ENCODE results near the gene GPR137C.
"Not testable (repeated sequence)": the region's sequence is repeated elsewhere in the genome, so short reads cannot be mapped to it uniquely, and the experiment has no call there.

The GPR137C gene

DNA sequence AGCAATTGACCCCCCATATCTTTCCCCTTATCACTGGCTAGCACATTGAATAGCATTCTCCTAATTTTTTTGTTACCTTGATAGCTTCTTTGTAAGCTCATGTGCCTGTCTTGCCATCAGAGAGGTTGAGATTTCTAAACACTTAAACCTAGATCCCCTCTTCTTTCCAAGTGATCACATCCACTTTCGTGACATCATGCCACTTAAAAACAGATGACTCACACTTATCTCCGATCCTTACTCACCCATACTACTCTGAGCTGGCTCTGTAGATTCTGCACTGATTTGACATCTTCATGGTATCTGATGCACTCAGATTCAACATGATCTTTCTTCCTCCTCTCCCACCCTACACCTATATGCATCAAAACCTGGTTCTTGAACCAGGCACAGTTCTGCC lies 10.5 kb downstream of the GPR137C start:
- DNase-seq (ENCODE audit: low read depth in 1 of 2, low spot score in 1 of 2), result no peak

DNA sequence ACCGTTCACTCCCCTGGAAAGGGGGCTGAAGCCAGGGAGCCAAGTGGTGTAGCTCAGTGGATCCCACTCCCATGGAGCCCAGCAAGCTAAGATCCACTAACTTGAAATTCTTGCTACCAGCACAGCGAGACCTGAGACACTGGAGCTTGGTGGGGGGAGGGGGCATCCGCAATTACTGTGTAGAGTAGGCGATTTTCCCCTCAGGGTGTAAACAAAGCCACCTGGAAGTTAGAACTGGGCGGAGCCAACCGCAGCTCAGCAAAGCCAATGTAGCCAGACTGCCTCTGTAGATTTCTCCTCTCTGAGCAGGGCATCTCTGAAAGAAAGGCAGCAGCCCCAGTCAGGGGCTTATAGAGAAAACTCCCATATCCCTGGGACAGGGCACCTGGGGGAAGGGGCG lies 15.8 kb downstream of the GPR137C start:
- DNase-seq (ENCODE audit: low read depth in 1 of 2, low spot score in 1 of 2), result not testable (repeated sequence)

DNA sequence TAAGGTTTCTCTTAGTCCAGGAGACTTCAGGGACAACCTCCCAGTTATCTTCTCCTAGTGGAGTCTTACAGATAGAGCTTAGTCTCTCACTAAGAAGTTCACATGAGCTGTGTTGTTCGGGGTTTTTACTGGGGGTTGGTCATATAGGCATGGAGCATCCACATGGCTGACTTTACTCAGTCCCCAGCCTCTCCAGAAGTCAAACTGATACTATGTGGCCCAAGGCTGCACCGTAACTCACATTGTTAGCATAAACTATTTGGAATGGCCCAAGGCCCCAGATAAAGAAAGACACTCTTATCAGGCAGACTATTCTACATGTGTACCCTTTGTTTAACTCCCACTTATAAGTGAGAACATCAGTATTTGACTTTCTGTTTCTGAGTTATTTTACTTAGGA lies 23.2 kb downstream of the GPR137C start:
- DNase-seq (ENCODE audit: low read depth in 1 of 2, low spot score in 1 of 2), result no peak

DNA sequence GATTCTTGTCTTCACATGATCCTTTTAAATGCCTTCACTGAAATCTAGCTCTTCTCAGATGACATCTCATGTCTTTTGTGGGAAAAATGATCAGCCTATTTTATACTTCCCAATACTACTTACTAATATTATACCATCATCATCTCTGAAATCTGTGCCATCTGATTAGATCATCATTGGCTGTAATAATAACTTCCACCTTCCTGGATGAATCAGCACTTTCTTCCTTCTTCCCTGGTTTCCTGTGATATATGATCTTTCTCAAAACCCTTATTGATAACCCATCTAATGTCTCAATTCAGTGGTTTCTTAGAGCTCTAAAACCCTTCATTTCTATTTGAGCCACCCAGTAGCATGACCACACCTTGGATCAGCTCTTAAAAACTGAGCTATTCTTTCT lies 30.9 kb downstream of the GPR137C start:
- no peak for DNase-seq (ENCODE audit: low read depth in 1 of 2, low spot score in 1 of 2)

DNA sequence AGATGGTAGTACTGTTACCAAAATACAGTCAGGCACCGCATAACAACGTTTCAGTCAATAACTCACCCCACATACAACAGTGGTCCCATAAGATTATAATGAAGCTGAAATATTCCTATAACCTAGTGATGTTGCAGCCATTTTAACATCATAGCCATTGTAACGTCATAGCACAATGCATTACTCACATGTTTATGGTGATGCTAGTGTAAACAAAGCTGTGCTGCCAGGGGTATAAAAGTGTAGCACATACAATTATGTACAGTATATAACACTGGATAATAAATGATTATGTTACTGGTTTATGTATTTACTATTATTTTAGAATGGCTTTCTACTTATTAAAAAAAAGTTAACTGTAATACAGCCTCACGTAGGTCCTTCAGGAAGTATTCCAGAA lies 37.0 kb downstream of the GPR137C start:
- no peak for DNase-seq (ENCODE audit: low read depth in 1 of 2, low spot score in 1 of 2)

DNA sequence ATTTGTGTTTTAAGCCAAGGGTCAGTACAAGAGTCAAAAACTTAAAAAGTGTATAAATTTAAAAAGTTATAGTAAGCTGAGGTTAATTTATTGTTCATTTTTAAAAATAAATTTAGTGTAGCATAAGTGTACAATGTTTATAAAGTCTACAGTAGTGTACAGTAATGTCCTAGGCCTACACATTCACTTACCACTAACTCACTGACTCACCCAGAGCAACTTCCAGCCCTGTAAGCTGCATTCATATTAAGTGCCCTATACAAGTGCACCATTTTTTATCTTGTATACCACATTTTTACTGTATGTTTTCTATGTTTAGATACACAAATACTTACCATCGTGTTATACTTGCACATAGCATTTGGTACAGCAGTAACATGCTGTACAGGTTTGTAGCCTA lies 37.7 kb downstream of the GPR137C start:
- DNase-seq (ENCODE audit: low read depth in 1 of 2, low spot score in 1 of 2), result no peak

DNA sequence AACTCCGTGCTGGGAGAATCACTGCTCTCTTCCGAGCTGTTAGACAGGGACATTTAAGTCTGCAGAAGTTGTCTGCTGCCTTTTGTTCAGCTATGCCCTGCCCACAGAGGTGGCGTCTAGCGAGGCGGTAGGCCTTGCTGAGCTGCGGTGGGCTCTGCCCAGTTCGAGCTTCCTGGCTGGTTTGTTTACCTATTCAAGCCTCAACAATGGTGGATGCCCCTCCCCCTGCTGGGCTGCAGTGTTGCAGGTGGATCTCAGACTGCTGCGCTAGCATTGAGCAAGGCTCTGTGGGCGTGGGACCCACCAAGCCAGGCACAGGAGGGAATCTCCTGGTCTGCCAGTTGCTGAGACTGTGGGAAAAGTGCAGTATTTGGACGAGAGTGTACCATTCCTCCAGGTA lies 43.7 kb downstream of the GPR137C start:
- no peak for DNase-seq (ENCODE audit: low read depth in 1 of 2, low spot score in 1 of 2)

DNA sequence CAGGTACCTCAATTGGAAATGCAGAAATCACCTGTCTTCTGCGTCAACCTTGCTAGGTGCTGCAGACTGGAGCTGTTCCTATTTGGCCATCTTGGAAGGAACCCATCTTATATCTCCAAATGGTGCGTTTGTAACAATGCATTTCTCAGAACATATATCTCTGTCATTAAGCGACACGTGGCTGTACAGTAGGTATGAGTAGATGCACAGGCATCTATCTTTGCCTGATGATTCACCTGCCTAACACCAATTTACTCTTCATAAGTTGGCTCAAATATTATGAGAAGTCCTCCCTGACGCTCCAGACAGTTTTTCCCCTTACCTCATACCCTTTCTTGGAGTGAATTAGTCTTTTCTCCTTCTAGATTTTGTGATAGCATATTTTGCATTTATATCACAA lies 44.2 kb downstream of the GPR137C start:
- DNase-seq (ENCODE audit: low read depth in 1 of 2, low spot score in 1 of 2), result no peak

DNA sequence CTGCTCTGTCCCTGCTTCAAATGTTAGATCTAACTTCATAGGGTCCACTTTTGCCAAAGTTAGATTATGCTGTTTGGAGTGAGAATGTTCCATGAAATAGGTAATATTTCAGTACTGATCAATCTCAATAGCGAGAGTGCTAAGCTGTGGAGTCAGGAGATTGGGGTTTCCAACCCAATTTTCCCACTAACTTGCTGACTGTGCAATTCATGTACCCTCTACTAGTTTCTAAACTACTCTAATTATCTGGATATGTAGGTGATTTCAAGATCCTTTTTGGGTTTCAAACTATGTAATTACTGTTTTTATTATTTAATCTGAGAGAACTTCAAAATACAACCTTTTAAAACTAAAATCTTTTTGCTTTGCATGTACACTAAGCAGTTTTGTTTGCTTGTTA lies 45.9 kb downstream of the GPR137C start:
- no peak for DNase-seq (ENCODE audit: low read depth in 1 of 2, low spot score in 1 of 2)

DNA sequence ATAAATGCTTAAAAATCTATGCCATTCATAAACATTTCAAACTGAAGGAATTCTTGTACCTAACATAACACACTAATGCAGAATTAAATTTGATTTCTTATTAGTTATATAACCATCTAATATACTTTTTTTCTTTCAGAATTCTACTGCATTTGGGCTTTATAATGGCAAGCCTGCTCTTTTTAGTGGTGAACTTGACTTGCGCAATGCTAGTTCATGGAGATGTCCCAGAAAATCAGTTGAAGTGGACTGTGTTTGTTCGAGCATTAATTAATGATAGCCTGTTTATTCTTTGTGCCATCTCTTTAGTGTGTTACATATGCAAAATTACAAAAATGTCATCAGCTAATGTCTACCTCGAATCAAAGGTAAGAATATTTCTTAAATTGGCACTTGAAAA lies 47.3 kb downstream of the GPR137C start:
- DNase-seq (ENCODE audit: low read depth in 1 of 2, low spot score in 1 of 2), result no peak

DNA sequence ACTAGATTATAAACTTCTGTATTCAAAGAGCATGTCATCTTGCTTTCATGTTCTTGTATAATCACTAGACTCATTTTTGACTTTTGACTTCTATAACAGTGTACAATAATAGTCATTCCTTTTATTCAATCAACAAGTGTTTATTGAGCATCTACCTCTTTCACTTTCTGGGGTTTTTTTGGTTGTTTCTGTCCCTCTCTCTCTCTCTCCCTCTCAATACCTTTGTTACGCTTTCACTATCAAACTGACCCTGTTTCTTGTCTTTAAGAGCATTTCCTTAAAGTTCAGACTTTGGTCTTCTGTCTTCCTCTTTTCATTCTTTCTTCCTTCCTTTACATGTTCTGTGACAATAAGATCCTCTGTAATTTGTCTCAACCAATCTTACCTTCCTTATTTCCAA lies 49.5 kb downstream of the GPR137C start:
- DNase-seq (ENCODE audit: low read depth in 1 of 2, low spot score in 1 of 2), result no peak

DNA sequence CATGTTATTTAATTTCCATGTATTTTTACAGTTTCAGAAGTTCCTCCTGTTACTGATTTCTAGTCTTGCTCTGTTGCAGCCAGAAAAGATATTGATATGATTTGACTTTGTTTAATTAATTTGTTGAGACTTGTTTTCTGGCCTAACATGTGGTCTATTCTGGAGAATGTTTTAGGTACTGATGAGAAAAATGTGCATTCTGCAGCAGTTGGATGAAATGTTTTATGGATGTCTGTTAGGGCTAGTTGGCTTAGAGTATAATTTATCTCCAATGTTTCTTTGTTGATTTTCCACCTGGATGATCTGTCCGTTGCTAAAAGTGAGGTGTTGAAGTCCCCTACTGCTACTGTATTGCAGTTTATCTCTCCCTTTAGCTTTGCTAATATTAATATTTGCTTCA lies 54.4 kb downstream of the GPR137C start:
- no peak for DNase-seq (ENCODE audit: low read depth in 1 of 2, low spot score in 1 of 2)

DNA sequence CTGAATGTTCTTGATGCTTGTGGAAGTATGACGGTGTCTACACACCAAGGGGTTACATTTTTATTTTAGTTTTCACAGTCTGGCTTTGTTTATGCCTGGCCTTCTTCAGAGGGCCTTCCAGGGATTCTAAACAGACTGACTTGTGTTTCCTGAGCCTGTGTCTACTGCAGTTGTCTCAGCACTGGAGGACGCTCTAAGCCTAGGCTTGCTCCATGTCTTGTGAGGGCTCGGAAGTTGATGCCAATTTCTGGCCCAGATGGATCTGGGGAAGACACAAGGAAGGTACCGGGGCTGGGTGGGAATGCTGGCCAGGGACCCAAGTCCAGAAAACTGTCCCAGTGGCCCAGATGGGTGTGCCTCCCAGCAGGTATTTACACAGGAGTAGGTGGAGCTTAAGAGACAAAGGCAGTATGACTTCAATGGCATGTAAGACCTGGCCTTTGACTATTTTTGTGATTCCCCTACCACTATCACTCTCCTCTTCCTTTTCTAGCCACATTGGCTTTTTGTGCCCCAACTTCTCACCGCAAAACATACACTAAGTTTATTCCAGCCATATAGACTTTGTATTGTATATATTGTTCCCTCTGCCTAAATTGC lies 56.9 kb downstream of the GPR137C start:
- DNase-seq (ENCODE audit: low read depth in 1 of 2, low spot score in 1 of 2), result no peak

DNA sequence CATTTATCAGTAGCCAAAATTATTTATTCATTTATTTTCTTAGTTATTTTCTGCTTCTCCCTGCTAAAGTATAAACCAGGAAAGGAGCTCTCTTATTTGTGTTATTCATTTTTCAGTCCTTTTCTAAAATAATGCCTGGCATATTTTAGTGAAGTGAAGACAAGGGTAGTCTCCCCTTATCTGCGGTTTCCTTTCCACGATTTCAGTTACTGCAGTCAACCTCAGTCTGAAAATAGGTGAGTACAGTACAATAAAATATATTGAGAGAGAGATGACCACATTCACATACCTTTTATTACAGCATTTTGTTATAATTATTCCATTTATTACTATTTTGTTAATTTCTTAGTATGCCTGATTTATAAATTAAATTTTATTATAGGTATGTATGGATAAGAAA lies 57.6 kb downstream of the GPR137C start:
- DNase-seq (ENCODE audit: low read depth in 1 of 2, low spot score in 1 of 2), result no peak

DNA sequence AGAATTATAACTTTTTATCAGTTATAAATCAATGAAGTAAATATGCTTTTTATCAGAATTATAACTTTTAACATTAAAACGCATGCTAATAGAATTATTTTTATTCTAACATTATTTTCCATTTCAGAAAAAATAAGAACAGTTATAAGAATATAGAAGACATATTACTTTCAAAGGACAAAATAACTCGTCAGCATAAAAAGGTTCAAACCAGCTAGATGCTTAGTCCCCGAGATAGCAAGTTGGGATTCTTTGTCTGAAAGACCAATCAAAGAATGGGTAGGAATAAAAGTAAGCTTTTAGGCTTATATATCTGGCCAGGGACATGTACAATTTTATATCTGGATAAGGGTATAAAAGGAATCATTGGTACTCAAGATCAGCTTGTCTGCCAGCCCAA lies 66.0 kb downstream of the GPR137C start:
- no peak for DNase-seq (ENCODE audit: low read depth in 1 of 2, low spot score in 1 of 2)

DNA sequence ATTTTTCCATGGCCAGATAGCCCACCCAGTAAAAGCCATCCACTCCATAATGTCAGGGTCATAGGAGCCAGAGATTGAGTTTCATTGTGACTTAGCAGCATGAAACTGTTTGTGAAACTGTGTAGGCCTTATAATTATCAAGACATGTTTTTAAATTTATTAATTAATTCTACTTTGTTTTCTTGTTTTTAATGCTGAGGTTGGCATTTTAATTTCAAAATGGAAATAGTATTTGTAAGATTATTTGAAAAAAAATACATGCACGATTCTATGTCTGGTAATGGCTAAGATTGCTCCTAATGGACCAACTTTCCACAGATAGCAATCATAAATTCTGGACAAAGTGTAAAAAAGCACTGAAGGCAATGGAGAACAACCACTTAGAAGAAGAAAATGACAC lies 67.1 kb downstream of the GPR137C start:
- no peak for DNase-seq (ENCODE audit: low read depth in 1 of 2, low spot score in 1 of 2)

DNA sequence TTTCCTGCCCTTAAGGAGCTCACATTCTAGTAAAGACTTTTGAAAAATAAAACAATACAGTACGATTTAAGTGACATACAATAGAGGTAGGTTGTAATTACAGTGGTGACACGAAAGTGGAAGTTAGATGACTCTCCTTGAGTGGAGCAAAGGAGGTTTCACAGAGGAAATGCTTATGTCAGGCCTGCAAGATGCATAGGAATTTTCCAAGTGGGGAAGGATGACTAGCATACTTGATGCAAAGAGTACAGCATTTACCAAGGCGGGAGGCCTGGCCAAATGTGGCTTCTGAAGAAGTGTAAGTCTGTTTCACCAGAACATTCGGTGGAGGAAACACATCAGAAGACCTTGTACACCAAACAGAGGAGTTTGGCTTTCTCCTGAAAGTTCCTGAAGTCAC lies 87.5 kb downstream of the GPR137C start:
- DNase-seq (ENCODE audit: low read depth in 1 of 2, low spot score in 1 of 2), result no peak

DNA sequence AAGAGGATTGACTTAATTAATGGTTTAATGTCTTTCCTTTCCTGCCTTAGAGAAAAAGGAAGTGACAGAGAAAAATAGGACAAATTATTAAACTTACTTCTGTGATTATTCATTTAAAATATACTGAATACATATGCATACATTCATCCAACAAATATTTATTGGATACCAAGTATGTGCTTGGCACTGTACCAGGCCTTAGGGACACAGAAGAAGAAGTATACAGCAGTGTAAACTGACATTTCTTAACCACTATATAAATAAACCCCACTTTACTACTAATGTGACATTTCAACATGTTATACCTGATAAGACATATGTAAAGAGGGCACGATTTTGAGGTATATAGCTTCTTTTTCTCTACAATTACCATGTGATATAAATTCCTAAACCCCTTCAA lies 89.1 kb downstream of the GPR137C start:
- no peak for DNase-seq (ENCODE audit: low read depth in 1 of 2, low spot score in 1 of 2)

DNA sequence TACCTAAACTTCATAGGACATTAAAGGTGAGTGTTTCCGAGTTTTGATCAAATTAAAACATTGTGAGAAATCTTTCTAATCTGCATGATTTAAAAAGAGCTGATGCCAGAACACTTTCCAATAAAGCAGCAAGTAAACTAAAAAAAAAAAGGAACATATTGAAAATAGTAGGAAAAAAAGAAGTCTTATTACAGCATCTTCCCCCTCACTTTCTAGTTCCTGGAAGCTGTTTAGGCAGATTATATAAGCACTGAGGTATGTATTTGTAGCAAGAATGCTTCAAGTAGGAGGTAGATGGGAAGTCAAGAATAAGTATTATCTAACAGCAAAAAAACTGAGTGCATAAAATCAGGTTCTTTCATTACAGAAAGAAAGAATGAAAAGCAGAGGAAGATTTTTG lies 96.9 kb downstream of the GPR137C start:
- no peak for DNase-seq (ENCODE audit: low read depth in 1 of 2, low spot score in 1 of 2)

DNA sequence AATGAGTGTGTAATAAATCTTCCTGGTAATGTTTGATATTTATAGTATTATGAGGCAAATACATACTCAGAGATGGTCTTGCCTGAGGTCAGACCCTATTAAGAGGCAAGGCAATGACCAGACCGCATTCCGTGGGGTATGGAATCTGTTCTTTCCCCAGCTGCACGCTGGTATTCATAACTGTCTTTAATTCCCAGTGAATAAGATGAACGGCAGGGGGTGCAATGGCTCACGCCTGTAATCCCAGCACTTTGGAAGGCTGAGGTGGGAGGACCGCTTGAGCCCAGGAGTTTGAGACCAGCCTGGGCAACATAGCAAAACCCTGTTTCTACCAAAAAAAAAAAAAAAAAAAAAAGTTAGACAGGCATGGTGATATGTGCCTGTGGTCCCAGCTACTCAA lies 98.1 kb downstream of the GPR137C start:
- DNase-seq (ENCODE audit: low read depth in 1 of 2, low spot score in 1 of 2), result no peak

DNA sequence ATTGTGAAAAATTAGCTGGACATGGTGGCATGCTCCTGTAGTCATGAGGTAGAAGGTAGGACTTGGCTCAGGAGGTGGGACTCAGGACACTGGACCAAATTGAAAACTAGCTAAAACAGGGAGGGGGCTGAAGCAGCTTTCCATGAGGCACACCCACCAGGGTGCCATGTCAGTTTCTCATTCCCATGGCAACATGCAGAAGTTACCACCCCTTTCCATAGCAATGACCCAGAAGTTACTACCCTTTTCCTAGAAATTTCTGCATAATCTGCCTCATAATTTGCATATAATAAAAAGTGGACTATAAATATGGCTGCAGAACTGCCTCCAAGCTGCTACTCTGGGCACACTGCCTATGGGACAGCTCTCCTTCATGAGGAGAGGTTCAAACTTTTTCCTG lies 104.3 kb downstream of the GPR137C start:
- no peak for DNase-seq (ENCODE audit: low read depth in 1 of 2, low spot score in 1 of 2)

DNA sequence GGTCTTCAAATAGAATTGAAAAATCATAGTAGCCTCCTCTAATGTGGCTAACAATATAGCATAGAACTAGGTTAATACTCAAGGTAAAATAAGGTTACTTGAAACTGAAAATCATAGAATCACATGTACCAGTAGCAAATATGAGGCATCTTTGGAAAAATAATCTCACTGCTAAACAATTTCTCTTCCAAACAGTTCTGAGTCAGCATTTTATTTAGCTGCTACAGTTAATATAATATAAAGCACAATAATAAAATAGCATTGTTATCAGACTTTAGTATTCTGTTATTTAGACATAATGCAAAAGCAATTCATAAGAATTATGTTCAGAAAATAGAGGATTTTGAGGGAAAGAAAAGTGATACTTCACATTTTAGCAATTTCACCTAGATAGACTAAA lies 107.7 kb downstream of the GPR137C start:
- no peak for DNase-seq (ENCODE audit: low read depth in 1 of 2, low spot score in 1 of 2)

DNA sequence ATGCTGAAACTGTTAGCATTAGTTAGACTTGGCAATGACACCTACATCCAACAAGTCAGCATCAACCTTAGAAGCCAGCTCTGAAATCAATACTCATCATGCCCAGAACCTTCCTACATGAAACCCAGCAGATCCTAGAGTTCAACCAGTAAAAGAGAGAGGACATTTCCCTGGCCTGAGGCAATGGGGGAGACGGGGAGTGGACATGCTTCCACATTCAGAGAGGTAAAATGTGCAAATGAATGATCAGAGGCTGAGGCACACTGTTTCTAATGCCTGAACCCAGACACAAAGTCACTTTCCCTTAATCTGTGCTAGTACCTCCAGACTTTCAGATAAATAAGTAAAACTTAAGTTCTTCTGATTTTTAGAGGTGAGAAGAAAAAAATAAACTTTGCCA lies 108.2 kb downstream of the GPR137C start:
- DNase-seq (ENCODE audit: low read depth in 1 of 2, low spot score in 1 of 2), result no peak

DNA sequence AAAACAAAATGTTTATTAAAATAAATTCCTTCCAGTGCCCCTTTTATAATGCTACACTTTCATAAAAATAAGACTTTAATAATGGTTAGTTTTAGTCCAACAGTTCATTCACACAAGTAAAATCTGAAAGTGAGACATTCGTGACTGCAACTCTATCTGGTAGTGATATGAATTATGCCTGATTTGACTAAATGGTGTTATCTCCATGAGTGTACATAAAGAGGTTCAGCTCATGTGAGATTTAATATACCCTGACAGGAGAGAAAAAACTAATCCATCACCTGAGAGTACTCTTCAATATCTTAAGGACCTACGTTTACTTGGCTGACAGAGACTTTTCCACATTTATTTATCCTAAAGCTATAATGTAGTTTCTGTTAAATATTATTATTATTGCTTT lies 108.7 kb downstream of the GPR137C start:
- no peak for DNase-seq (ENCODE audit: low read depth in 1 of 2, low spot score in 1 of 2)

Measured in activated T-helper 1 cell treated with anti-CD3 and anti-CD28 coated beads, Interleukin-2, amount 50 U/mL, for 16 hours (primary cell).